IPS-NIHi11 (cell line): ENCODE data around the gene TTC19.
"Not testable (repeated sequence)": the region's sequence is repeated elsewhere in the genome, so short reads cannot be mapped to it uniquely, and the experiment has no call there.

Experiments
- DNase-seq: peaks from one replicate; pipeline ENCODE4 v3.0.0; 2012; ENCODE audit warnings: mixed read lengths, low spot score

Gene TTC19

DNA sequence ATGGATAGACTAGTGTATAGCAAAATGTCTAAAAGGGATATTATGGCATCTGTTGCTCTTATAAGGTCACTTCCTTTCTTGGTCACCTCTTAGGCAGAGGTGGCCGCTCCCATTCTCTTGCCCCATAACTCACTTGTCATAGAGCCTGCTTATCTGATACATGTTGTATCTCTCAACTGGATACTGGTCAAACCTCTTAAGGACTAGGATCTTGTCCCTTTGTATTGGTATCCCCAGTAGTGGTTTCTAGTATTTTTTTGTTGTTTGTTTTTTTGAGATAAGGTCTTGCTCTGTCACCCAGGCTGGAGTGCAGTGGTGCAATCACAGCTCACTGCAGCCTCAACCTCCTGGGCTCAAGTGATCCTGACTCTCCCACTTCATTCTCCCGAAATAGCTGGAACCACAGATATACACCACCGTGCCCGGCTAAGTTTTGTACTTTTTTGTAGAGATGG is 27.1 kb upstream of the TTC19 start:
- DNase-seq: no peak

- no peak for DNase-seq
Observed at GRCh38 chr17:15973016-15973415, 26.6 kb upstream of the TTC19 start.

DNA sequence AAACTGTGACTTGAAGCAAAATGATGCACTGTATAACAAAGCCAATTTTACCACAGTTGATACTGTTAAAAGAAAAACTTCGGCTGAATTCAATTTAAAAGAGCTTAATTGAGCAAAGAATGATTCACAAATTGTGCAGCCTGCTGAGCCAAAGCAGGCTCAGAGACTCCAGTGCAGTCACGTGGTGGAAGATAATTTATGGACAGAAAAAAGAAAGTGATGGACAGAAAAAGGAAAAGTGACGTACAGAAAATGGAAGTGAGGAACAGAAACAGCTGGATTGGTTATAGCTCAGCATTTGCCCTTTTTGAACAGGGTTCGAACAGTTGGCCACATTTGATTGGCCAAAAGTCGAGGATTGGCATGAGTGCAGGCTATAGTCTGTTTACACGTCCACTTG is 25.8 kb upstream of the TTC19 start:
- no peak for DNase-seq

DNA sequence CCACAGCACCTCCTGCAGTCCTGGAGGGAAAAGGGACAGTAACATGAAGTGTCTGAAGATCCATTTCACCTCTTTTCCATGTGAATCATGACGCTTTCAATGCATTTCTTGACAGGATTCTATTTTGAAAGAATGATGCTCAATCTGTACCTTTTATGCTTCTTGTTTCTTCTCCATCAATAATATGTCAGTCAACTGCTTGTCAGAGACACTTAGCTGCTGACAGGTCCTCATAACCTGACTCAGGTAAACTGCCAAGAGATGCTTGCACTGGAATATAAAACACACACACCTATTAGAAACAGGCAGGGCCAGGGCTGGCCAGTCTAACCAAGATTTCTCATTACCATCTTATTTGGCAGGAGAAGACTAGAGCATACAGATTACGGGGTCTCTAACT is 21.7 kb upstream of the TTC19 start:
- no peak for DNase-seq

DNA sequence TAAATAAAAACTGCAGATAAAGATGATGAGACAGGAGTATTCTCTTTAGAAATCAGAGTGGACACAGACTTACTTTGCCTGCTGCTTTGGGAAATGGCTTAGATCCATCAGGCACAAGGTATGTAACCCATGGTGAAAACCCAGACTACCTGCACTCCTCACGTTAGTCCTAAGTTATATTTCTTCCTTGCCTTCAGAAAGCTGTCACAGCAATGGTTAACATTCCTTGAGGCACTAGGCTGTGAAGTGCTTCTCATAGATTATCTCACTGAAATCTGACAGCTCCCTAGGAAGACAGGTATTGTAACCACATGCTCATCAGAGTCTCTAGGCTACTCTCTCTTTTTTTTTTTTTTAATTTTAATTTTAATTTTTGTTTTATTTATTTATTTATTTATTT is 21.0 kb upstream of the TTC19 start:
- DNase-seq: no peak

DNA sequence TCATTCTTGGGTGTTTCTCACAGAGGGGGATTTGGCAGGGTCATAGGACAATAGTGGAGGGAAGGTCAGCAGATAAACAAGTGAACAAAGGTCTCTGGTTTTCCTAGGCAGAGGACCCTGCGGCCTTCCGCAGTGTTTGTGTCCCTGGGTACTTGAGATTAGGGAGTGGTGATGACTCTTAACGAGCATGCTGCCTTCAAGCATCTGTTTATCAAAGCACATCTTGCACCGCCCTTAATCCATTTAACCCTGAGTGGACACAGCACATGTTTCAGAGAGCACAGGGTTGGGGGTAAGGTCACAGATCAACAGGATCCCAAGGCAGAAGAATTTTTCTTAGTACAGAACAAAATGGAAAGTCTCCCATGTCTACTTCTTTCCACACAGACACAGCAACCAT is 20.6 kb upstream of the TTC19 start:
- DNase-seq: not testable (repeated sequence)

DNA sequence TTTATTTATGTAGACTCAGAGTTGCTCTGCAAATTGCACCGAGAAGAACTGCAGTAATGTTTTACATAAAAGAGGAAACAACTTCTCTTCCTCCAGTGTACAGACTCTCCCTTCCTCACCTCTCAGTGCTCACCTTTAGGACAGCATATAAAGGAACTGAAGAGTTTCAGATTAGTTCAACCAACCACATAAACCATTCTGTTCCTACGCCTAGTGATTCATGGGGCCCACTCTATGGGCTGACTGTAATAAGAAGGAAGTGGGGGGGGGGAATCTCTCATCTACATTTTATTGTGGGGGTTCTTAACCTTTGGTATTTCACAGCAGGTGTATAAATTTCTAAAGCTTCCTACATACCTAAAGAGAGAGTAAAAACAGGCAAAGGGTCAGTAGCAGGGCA is 18.4 kb upstream of the TTC19 start:
- no peak for DNase-seq

DNA sequence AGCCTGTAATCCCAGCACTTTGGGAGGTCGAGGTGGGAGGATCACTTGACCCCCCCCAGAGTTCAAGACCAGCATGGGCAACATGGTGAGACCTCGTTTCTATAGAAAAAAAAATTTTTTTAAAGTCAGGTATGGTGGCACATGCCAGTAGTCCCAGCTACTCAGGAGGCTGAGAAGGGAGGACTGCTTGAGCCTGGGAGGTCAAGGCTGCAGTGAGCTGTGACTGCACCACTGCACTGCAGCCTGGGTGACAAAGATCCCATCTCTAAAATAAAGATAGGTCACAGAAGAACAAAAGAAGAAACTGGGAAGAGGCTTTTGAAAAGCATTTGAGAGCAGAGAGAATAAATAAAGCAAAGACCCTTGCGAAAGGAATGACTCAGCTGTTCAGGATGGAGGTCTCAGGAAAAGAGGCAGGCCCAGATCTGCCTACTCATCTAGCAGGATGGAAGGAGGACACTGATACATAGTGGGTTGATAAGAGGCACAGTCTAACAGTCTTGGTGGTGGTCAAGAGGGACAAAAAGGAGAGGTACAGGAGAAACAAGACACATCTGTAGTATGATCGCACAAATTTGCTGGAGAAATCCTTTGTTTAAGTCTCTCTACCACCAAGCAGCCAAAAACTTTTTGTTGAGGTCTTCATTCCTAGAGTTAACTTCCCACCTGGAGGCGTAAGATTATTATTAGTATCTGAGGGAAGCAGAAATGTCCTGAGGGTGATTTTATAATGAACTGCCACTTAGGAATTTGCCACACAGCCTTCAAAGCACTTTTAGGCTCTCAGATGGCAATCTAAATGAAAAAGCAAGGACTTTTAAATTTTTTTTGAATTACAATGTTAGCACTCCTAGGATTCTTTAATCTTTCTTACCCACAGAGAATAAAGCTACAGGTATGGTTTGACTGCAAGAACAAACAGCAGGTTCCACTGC is 17.7 kb upstream of the TTC19 start:
- no peak for DNase-seq

GRCh38 chr17:15996322-15996721 is 3.3 kb upstream of the TTC19 start:
- DNase-seq: no peak

DNA sequence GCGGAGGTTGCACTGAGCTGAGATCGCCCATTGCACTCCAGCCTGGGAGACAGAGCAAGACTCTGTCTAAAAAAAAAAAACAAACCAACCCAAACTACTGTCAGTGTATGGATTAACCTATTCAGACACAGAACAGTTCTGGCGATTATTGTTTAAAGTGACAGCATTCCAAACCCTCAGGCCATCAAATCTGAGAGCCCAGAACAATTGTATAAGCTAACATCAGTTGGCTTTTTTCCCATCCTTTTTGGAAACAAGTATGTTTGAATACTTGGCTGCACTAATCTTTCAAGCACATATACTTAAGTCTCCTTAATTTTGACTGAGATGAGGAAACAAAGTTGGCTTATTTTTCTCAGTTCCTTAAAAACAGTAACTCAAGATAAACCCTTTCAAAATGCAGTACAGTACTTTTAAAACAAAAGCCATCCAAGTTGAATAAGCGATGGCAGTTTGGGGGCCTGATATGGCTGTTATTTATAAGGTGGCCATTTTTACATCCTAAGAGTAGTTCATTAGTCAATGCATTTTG is 1.5 kb upstream of the TTC19 start:
- no peak for DNase-seq

DNA sequence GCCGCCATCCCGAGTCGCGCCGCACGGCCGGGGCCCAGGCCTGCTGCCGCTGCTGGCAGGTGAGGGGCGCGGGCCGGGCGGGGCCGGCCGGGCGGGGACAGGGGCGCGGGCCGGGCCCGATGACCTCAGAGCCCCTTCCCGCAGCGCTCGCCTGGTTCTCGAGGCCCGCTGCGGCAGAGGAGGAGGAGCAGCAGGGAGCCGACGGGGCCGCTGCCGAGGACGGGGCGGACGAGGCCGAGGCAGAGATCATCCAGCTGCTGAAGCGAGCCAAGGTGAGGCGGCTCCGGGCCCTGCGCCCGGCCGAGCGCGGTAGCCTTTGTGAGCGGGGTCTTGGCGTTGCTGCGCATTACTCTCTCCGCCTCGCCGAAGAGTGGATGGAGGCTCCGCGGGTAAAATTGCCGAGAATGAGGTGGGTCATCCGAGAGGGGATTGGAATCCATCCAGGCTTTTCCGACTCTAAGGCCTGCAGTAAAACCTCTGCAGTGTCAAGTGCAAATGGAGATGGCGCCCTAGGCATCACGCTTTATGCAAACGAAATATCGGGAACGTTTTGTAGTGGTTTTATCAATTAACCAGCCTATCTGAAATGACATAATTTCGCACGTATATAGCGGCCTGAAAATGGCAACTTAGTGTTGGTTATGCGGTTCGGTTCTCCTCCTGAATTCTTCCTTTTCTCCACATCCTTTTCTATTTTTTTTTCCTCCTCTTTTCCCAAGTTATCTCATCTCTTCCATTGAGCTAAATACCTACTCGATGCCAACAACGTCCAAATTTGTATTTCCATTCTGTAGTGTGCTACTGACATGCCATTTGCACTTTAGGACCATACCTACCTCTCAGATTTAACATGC is 577 bp downstream of the TTC19 start:
- peak; percentile 86 for DNase-seq

DNA sequence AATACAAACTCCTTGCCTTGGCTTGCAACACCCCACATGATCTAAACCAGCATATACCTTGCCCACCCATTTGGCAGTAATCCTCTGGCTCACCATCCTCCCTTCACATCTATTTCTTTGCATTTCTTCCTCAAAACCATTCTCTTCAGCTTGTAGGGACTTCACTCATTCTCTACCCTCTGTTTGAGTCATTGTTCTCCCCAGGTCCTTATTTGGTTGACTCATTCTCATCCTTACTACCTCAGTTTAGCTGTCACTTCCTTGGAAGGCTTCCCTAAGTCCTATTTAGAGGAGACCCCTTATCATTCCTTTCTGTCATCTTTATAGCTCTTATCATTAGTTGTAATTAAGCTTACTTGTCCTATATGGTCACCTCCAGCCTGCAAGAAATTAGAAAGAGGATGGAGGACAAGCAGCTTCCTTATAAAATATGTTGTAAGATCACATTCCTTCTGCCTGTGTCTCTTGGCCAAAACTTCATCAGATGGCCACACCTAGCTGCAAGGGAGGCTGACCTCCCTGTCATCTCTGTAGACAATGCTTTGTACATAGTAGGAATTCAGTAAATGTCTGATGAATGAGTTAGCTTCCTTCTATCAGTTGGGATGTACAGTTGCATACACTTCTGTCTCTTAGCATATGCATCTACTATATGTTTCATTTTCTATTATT is 1.7 kb downstream of the TTC19 start:
- no peak for DNase-seq

DNA sequence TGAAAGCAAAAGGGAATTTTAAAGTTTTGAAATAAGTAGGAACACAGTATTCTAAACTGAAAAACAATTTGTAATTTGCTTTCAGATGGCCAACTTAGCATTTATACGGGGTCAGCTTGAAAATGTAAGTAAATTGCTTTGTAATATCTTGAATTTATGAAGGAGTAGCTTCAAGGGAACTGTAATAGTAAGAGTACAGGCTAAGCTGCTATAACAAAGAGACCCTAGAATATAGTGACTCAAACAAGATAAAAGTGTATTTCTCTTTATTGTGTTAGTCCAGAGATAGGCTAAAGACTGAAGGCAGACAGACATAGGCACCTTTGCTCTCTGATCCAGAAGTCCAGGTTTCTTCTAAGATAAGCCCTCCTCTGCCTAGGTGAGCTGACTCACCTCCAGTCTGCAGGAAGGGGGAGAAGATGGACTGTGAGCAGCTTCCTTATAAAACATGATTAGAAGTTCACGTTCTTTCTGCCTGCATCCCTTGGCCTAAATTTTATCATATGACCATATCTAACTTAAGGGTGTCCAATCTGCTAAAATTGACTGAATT is 3.2 kb downstream of the TTC19 start:
- no peak for DNase-seq

DNA sequence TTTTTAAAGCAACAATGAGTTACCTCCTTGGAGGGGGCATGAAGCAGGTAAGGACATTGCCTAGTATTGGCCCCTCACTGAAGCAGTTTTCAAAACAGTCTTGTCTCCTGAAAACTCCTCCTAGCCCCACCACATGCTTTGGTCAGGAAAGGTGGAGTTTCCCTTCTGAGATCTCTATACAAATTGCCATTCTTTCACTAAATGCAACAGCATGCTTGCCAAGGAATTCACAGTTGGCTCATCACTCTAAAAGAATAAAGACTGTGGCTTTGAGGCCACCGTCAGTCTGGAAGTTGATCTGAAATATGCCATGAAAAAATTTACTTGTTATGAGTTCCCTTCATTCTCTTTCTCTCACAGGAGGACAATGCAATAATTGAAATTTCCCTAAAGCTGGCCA is 4.2 kb downstream of the TTC19 start:
- no peak for DNase-seq

- no peak for DNase-seq
Observed at GRCh38 chr17:16005636-16006035, 6.0 kb downstream of the TTC19 start.

DNA sequence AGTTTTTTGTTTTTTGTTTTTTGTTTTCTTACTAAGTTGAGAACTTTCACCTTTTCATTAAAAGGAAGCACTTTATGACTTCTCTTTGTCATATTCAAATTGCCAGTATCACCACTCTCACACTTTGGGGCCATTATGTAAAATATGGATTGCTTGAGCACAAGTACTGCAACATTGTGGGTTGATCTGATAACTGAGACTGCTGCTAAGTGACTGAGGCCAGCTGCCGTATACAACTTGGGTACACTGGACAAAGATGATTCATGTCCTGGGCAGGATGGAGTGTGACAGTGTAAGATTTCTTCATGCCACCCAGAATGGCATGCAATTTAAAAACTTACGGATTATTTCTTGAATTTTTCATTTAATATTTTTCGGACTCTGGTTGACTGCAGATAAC is 7.8 kb downstream of the TTC19 start:
- no peak for DNase-seq

DNA sequence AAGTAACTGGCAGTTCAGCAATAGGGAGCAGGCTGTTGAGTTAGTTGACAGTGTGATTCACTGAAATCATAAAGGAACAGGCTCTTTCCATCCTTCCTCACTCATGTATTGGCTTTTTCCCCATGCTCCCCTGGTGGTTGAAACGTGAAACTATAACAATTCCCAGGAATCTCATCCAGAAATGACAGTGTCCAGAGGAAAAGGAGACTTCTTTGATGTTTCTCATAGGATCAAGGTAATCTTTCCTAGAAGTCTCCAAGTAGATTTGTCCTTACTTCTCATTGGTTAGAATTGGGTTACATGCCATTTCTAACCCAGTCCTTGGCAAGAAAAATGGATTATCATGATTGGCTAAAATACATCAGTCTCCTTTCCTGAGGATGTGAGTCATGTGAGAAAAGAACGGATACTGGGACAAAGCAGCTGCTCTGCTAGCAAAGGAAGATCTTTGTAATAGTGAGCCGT is 14.4 kb downstream of the TTC19 start:
- DNase-seq: peak; percentile 12

DNA sequence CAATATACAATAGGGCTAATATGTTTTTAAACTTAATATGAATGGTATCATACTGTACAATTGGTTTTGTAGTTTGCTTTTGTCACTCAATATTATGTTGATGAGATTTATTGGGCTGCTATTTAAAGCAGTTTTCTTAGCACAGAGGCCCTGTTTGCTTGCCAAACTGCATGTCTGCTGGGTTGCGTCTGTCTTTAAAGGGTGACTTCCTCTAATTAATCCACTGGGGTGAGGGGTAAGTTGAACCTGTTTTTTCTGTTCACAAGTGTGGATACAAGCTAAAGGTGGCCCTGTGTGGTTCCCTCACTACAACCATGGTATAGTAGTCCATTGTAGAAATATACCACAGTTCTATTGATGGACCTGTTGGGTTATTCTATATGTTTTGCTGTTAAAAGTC is 19.7 kb downstream of the TTC19 start:
- DNase-seq: no peak

GRCh38 chr17:16023881-16024280 is 24.3 kb downstream of the TTC19 start:
- no peak for DNase-seq

GRCh38 chr17:16025202-16025601 is 25.6 kb downstream of the TTC19 start:
- no peak for DNase-seq

DNA sequence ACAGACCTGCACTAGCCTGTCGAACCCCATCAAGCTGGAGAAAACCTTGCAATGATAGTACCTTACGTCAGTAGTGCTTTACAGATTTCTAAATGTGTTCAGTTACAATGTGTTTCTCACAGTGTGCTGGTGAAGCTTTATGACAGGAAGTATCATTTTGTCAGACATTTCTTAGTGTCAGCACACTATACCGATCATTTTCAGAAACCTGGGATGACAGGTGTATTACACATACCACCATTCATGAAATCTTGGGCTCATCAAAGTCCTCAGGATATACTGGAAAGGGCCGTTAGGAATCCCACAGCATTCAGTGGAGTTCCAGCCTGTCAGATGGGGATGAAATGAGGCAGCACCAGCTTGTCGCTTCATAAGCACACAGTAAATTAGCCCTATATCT is 27.3 kb downstream of the TTC19 start:
- no peak for DNase-seq
